GM18526 (cell line): ENCODE data around the gene GAPDH.

Source experiments
- POLR2A ChIP-seq: IDR thresholded peaks from 3 replicates; pipeline ENCODE4 v1.6.1; 2011; ENCODE audit not compliant: insufficient read length; ENCODE audit errors: extremely low read depth

The GAPDH gene

DNA sequence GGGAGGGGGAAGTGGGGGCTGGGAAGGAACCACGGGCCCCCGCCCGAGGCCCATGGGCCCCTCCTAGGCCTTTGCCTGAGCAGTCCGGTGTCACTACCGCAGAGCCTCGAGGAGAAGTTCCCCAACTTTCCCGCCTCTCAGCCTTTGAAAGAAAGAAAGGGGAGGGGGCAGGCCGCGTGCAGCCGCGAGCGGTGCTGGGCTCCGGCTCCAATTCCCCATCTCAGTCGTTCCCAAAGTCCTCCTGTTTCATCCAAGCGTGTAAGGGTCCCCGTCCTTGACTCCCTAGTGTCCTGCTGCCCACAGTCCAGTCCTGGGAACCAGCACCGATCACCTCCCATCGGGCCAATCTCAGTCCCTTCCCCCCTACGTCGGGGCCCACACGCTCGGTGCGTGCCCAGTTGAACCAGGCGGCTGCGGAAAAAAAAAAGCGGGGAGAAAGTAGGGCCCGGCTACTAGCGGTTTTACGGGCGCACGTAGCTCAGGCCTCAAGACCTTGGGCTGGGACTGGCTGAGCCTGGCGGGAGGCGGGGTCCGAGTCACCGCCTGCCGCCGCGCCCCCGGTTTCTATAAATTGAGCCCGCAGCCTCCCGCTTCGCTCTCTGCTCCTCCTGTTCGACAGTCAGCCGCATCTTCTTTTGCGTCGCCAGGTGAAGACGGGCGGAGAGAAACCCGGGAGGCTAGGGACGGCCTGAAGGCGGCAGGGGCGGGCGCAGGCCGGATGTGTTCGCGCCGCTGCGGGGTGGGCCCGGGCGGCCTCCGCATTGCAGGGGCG lies at the start of gene GAPDH:
GAPDH (plus strand) TSS at position 595 of the 772 bp plus-strand sequence. CDS start 316 bp downstream, outside the sequence.
- TF ChIP-seq POLR2A: peak; percentile 100

DNA sequence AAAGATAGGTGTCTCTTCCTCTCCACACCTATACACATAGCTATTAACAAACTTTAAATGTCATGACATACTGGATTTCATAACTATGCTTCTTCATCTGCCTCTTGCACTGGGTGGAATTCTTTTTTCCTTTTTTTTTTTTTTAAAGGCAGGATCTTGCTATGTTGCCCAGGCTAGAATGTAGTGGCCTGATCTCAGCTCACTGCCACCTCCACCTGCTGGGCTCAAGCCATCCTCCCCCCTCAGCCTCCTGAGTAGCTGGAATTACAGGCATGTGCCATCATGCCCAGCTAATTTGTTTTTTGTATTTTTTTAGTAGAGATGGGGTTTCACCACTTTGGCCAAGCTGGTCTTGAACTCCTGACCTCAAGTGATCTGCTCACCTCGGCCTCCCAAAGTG lies 46.1 kb upstream of the GAPDH start:
- no peak for TF ChIP-seq POLR2A

DNA sequence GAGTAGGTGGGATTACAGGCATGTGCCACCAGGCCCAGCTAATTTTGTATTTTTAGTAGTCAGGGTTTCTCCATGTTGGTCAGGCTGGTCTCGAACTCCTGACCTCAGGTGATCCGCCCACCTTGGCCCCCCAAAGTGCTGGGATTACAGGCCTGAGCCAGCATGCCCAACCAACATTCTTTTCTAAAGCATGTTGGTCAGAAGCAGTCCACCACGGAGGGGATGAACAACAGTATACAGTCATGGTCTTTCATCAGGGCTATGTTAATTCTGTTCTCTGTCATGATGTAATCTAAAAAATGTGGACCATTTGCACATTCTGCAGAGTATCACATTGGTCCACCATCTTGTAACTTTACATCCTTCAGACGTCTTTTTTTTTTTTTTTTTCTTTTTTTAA lies 44.9 kb upstream of the GAPDH start:
- TF ChIP-seq POLR2A: no peak

DNA sequence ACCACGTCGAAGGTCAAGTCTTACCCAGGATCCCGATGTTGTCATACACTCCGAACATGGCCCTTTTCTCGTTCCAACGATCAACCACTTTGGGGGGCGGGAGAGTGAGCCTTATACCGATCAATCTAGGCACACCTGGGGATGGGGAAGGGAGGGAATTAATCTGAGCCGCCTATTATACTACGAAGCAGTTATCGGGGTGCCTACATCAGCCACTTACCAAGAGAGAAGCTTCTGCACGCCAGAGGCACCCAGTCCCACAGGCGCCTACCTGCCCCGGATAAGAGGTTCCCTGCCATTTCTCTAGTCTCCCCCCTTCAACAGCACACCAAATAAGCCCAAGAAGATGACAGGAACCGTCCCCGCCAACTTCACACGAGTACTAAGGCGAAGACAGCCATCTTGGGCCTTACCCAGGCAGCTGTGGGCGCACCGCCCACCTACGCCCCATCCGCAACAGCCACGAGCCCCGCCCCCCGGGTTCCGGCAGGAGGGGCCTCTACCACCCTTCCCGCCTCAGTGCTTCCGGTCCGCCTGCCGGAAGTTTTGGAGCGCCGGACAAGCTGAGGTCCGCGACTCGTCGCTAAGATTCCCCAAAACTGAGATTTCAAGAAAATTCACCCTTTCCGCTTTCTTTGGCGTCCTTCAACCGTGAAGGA lies 41.4 kb upstream of the GAPDH start, which contains the start of gene MRPL51:
MRPL51 (minus strand) TSS at position 425 of the 659 bp plus-strand sequence; CDS start at position 299, 126 bp downstream.
- TF ChIP-seq POLR2A: peak; percentile 93

DNA sequence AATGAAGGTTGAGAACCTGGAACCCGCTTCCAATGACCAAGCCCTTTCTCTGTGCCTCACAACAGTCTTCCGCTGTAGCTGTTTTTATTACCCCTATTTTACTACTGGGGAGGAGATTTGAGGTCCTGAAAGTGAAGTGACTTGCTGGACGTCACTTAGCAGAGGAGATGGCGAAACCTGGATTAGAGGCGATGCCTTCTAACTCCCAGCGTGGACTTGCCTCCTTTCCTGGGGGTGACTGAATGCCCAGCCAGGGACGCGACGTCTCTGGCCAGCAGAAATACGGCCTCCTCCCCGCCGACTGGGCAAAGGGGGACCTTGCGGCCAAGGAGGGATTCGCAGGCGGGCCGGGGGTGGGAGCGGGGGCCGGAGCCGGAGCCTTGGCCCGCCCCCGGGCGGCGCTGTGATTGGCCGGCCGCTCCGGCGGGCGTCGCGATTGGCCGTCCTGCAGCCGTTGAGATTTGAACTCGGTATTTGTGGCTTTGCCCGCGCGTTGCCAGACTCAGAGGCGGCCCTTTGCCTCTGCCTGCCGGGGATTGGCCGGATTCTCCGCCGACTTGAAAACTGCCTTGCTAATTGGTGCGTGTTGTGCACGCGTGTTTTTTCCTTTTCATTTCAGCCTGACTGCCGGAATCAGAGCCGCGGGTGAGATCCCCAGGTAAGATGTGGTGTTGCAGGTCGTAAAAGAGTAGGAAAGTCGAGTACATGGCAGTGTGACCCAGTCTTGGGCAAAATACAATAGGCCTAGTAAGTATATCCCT lies 40.6 kb upstream of the GAPDH start, which contains the start of gene NCAPD2:
NCAPD2 (plus strand) TSS at position 606 of the 761 bp plus-strand sequence. CDS start 997 bp downstream, outside the sequence.
- peak; percentile 53 for TF ChIP-seq POLR2A

DNA sequence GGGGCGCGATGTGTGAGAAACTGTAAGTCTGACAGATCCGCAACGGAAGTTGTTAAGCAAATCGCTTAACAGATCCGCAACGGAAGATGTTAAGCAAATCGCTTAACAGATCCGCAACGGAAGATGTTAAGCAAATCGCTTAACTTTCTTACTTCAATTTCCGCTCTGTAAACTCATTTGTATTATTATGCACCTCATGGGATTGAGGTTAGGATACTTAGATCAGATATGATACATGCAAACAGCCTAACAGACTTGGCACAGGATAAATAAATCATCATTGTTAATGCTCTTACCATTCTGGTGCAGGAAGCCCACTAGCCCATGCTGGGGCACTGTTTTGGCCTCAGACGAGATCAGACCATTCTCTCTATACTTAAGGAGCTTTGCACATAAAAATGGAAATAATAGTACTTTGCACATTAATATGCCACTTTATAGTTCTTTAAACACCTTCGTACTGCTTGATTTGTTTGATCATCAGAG lies 40.0 kb upstream of the GAPDH start:
- no peak for TF ChIP-seq POLR2A

DNA sequence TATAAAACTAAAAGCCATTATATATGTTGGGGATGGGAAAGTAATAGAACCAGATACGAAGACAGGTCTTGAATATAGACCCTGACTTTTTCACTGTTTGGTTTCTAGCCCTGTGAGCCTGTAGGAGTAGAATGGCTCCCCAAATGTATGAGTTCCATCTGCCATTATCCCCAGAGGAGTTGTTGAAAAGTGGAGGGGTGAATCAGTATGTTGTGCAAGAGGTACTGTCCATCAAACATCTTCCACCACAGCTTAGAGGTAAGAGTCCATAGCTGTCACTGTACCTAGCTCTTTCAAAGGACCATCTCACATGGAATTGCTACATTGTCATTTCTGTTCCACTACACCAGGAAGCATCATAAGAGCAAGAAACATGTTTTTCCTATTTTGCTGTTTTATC lies 39.3 kb upstream of the GAPDH start:
- no peak for TF ChIP-seq POLR2A

DNA sequence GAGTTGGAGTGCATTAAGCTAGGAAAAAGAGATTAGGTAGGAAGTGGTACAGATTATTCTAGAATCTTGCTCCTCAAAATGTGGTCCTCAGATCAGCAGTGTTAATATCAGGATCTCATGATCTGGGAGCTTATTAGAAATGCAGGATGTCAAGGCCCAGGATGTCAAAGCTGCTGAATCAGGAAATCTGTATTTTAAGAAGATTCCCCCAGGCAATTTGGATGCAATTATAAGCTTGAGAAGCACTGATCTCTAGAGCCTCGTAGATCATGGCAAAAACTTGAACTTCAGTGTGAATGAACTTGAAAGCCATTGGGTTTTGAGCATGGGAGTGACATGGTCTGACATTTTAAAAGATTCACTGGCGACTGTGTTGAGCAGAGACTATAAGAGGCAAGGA lies 33.9 kb upstream of the GAPDH start:
- no peak for TF ChIP-seq POLR2A

DNA sequence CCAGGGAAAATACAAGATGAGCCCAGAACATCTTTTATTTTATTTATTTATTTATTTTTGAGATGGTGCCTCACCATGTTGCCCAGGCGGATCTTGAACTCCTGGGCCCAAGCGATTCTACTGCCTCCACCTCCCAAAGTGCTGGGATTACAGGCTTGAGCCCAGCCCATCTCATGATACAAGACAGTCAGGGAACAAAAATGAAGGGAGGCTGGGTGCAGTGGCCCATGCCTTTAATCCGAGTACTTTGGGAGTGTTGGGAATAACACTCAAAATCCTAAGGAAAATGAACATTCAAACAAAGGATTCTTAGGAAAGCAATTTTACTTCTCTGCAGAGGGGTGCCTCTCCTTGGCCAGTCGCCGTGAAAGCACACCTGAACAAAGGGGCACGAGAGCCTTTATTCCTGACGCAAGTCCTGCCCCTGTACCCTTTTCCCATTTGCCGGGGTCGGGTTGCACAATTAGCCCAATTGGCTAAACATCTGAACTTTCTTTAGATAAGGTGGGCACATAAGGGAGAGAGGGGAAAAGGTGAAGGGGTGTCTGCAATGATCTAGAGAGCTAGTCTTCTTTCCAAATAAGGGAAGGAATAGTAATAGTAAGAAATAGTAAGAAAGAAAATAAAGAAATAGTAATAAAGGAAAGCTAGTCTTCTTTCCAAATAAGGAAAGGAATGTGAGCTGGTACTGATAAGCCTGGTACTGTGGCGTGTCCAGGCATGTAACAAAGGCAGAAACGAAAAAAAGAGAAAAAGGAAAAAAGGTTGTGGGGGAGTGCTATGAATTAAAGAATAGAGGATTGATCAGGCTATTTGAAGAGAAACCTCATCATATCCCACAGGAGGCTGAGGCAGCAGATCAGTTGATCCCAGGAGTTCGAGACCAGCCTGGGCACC lies 27.0 kb upstream of the GAPDH start:
- no peak for TF ChIP-seq POLR2A

DNA sequence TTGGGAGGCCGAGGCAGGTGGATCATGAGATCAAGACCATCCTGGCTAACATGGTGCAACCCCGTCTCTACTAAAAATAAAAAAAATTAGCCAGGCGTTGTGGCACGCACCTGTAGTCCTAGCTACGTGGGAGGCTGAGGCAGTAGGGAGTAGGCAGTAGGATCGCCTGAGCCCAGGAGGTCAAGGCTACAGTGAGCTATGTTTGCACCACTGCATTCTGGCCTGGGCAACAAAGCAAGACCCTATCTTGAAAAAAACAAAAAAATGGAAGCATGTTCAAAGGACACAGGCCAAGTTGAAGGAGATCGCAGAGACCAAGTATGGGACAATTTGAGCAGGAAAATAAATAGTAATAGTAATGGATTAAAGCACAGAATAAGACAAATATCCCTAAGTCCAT lies 26.2 kb upstream of the GAPDH start:
- no peak for TF ChIP-seq POLR2A

DNA sequence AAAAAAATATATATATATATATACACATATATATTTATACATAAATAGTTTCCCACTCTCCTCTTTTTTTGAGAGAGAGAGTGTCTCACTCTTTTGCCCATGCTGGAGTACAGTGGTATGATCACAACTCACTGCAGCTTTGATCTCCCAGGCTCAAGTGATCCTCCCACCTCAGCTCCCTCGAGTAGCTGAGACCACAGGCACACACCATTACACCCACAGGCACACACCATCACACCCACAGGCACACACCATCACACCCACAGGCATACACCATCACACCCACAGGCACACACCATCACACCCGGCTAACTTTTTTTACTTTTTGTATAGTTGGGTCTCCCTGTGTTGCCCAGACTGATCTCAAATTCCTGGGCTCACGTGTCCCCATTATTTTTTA lies 14.1 kb upstream of the GAPDH start:
- no peak for TF ChIP-seq POLR2A

DNA sequence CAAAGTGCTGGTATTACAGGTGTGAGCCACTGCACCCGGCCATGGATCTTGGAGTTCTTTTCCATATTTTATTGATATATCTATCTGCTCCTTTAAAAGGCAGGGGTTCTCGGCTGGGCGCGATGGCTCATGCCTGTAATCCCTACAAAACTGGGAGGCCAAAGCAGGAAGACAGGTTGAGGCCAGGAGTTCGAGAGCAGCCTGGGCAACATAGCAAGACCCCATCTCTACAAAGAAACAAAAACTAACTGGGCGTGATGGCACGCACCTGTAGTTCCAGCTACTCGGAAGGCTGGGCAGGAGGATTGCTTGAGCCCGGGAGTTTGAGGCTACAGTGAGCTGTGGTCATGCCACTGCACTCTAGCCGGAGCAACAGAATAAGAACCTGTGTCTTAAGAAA lies 12.1 kb upstream of the GAPDH start:
- no peak for TF ChIP-seq POLR2A

DNA sequence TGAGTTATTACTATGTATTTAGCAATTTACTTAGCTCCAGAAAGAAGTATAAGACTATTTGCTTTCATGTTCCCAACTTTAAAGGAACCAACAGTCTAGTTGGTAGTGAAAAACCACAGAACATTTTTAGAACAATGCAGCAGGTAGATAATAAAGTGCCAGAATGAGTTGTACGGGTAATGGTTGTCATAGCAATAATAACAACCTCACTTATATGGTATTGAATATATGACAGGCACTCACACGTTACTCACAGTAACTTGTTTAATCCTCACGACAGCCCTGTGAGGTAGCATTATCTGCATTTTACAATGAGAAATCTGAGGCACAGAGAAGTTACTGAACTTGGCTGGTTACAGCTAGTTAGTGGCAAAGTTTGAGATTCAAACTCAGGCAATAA lies 10.6 kb upstream of the GAPDH start:
- TF ChIP-seq POLR2A: no peak

DNA sequence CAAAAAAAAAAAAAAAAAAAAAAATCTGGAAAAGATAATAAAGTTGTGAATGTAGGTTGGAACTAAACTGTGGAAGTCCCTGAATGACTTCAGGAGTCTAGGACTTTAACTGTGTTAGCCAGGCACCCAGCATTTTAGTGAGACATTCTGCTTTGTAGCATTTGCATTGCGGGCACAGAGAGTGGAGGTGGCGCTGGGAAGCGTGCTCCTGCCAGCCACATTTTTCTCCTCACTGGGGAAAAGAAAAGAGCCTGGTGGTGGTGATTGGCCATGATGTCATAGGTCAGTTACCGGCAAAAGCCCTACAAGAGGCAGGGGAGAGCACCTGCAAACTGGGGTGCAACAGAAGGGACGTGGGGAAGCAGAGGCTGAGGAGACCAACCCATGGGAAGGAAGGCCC lies 9.7 kb upstream of the GAPDH start:
- no peak for TF ChIP-seq POLR2A

DNA sequence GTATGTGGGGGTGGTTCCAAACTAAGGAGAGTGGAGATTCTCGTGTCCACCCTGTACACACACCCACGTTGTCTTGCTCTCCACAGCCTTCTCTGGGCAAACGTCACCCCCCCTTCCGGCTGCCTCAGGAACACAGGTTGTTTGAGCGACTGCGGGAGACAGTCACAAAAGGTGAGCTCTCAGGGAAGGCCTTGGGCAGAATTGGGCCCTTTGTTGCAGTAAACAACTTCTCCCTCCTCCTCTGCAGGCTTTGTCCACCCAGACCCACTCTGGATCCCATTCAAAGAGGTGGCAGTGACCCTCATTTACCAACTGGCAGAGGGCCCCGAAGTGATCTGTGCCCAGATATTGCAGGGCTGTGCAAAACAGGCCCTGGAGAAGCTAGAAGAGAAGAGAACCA lies 8.1 kb upstream of the GAPDH start:
- no peak for TF ChIP-seq POLR2A
